ACC112 (cell line): ENCODE data around the gene FAM25G.
A peak's percentile ranks its signal among the peaks of the same experiment; 100 is the strongest.
"Not testable (repeated sequence)": the region's sequence is repeated elsewhere in the genome, so short reads cannot be mapped to it uniquely, and the experiment has no call there.

Source experiments
- H2AFZ ChIP-seq: fragments of 200-600 bp; sonication (generic); one replicate; pipeline ENCODE4 v1.6.0; 2017; ENCODE audit warnings: antibody characterized with exemption, low read length; ENCODE audit not compliant: unreplicated experiment
- H3K27ac ChIP-seq: fragments of 200-600 bp; sonication (generic); 2 replicates; pipeline ENCODE4 v1.5.1; 2014; ENCODE audit warnings: low read depth, mild to moderate bottlenecking, antibody characterized with exemption, low read length, moderate library complexity
- H3K27me3 ChIP-seq: fragments of 200-600 bp; sonication (generic); 2 replicates; pipeline ENCODE4 v1.6.1; 2014; ENCODE audit warnings: mild to moderate bottlenecking, antibody characterized with exemption, low read length, moderate library complexity, mixed read lengths; ENCODE audit not compliant: insufficient read depth
- H3K36me3 ChIP-seq: fragments of 200-600 bp; sonication (generic); 2 replicates; pipeline ENCODE4 v1.6.1; 2016; ENCODE audit warnings: mild to moderate bottlenecking, antibody characterized with exemption, low read length, moderate library complexity, mixed read lengths; ENCODE audit not compliant: insufficient read depth
- H3K4me1 ChIP-seq: fragments of 200-600 bp; sonication (generic); one replicate; pipeline ENCODE4 v1.6.1; 2016; ENCODE audit warnings: low read length, mixed read lengths; ENCODE audit not compliant: insufficient read depth, unreplicated experiment, control insufficient read depth
- H3K4me3 ChIP-seq: fragments of 200-600 bp; sonication (generic); 2 replicates; pipeline ENCODE4 v1.5.1; 2014; ENCODE audit warnings: mild to moderate bottlenecking, low read depth, low read length
- H3K79me2 ChIP-seq: fragments of 200-600 bp; sonication (generic); one replicate; pipeline ENCODE4 v1.6.0; 2016; ENCODE audit warnings: low read length; ENCODE audit not compliant: control insufficient read depth, unreplicated experiment, insufficient read depth

Gene FAM25G

DNA sequence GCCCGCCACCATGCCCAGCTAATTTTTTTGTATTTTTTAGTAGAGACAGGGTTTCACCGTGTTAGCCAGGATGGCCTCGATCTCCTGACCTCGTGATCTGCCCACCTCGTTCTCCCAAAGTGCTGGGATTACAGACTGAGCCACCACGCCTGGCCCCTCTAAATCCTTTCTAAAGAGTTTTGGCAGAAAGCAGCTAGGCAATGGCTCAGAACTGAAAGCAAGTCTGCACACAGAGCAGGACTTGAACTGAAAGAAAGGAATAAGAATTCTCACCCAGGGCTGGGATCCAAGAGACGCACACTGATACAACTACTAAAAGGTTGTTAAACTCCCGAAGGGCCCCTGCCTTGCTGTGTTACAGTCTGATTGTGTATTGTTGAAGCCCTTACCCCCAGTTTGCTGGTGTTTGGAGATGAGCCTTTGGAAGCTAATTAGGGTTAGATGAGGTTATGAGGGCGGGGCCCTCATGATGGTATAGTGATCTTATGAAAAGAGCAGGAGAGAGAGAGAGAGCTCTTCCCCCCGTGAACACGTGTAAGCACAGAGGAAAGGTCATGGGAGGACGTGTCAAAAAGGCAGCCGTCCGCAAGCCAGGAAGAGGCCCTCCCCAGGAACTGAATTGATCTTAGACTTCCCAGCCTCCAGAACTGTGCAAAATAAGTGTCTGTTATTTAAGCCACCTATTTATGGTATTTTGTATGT, 26.1 kb downstream of the FAM25G start:
- not testable (repeated sequence) for H3K4me3 ChIP-seq, H3K27ac ChIP-seq, H3K36me3 ChIP-seq, H3K79me2 ChIP-seq, H3K4me1 ChIP-seq, H2AFZ ChIP-seq, H3K27me3 ChIP-seq

DNA sequence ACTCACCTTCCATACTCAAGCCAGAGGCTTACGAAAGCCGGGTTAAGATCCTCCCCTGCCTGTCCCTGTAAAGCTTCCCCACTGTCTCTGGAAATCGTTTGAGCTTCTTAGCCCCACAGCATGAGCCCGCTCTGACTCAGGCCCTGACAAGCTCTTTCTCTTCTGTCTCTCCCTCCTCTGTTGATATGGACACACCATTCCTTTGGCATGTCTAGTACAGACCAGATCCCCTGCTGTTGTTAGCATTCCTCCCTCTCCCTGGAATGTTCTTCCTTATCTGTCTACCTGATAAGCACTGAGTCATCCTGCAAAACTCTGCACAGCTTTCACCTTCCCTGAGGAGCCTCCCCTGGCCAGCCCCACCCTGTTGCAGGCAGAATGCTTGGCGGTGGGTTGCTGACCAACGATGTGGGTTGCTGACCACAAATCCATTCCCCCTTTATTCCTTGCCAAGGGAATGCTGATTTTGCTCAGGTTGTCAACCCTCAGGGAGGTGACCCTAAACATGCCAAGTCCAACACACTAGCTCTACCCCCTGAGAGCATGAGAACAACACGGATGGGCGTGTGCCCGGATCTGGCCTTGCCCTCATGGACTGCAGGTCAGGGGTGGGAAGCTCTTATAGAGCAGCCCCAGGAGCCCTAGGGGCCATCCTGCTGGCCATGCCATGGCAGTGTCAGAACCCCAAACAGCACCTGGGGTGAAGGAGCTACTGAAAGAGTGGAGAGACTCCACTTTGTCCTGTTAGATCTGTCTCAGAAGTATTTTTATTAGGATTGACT, 28.7 kb downstream of the FAM25G start:
- not testable (repeated sequence) for H3K79me2 ChIP-seq, H3K27ac ChIP-seq, H3K4me3 ChIP-seq, H2AFZ ChIP-seq, H3K27me3 ChIP-seq, H3K36me3 ChIP-seq
- H3K4me1 ChIP-seq: peaks cover 14% of the 10 kb centered on the region

DNA sequence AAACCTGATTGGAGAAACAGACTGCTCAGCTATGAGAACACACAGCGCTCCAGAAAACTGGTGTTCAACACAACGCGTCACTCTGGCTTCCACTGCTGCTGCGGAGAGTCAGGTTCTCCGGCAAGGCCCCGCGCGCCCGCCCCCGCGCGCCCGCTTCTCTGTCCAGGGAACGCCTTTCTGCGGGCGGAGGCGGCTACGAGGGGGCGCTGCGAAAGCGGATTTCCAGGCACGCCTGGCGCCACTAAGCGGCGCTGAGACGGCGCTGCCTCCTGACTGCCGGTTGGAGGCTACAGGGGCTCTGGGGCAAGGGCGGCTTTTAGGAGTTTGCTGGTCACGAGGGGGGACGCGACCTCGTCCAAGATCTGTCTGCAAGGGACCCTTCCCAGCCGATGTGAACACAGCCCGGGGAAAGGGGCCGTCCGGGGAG, 30.2 kb downstream of the FAM25G start:
- Histone ChIP-seq H3K27ac (peak overlapping the region; percentile 34; the same call in 1 of the 2 replicates), H3K4me1 (peaks cover 14% of the 10 kb centered on the region), H2AFZ (peak overlapping the region; percentile 50), H3K4me3 (peak overlapping the region; percentile 61)
- H3K36me3 ChIP-seq, H3K79me2 ChIP-seq, H3K27me3 ChIP-seq: not testable (repeated sequence)

DNA sequence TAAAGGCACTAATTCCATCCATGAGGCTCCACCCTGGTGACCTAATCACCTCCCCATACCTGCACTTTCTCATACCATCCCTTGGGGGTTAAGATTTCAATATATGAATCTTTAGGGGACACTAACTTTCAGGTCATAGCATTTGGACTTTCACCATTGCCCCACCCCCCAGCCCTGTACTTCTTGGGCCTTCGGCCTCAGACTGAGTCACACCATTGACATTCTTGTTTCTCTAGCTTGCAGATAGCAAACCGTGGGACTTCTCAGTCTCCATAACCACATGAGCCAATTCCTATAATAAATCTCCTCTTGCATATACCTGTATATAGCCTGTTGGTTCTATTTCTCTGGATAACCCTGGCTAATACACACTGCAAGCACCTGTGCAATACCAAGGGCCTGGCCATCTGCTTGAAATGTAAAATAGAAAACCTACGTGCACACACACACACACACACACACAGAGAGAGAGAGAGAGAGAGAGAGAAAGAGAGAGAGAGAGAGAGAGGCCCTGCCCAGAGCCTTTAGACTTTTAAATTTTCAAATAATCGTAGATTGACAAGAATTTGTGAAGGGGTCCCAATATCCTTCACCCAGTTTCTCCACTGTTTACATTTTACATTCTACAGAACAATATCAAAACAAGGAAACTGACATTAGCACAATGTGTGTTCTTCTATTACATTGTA, 32.9 kb downstream of the FAM25G start:
- Histone ChIP-seq H3K27me3 (no peaks in the 10 kb centered on the region), H3K27ac (peak overlapping the region; percentile 10; the same call in 1 of the 2 replicates), H3K79me2 (no peaks in the 10 kb centered on the region), H3K4me3 (no peak overlapping the region), H3K36me3 (no peaks in the 10 kb centered on the region), H3K4me1 (peaks cover 14% of the 10 kb centered on the region), H2AFZ (peak overlapping the region; percentile 28)

DNA sequence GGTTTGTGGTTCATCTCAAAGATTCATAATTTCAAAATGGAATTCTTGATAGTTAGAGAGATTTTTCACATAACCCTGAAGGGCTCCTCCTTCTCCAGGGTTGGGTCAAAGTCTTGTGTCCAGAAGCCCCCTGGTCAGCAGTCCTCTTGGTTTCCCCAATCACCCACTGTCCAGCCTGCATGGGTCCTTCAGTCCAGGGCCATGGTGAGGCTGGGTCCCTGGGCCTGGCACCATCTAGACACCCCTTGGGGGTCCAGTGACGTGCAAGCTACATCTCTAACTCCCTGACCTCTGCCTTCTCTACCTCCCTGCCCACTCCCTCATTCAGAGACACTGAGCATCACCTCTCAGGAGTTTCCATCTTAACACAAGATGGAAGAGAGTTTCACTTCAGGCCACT, 33.7 kb downstream of the FAM25G start:
- H3K4me1 ChIP-seq: peaks cover 14% of the 10 kb centered on the region
- no peaks in the 10 kb centered on the region for H3K79me2 ChIP-seq
- H3K4me3 ChIP-seq: no peak overlapping the region
- peak overlapping the region; percentile 28 for H2AFZ ChIP-seq
- no peak overlapping the region for H3K27ac ChIP-seq
- no peaks in the 10 kb centered on the region for H3K27me3 ChIP-seq
- H3K36me3 ChIP-seq: no peaks in the 10 kb centered on the region

DNA sequence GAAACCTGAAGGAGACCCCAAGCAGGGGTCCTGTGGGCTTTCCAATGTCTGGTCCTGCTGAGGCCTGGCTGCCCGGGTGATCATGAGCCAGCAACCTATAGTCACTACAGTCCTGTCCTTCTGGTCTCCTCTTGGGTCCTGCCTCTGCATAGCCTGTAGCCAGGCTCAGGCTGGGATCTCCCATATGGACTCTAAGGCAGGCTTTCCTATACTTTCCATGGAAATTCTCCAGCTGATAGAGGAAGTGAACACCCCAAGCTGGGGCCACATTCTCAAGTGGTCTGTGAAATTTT, 34.0 kb downstream of the FAM25G start:
- H3K4me1 ChIP-seq: peaks cover 14% of the 10 kb centered on the region
- H3K79me2 ChIP-seq: no peaks in the 10 kb centered on the region
- H3K4me3 ChIP-seq: no peak overlapping the region
- no peak overlapping the region for H2AFZ ChIP-seq
- no peak overlapping the region for H3K27ac ChIP-seq
- H3K27me3 ChIP-seq: no peaks in the 10 kb centered on the region
- H3K36me3 ChIP-seq: no peaks in the 10 kb centered on the region

DNA sequence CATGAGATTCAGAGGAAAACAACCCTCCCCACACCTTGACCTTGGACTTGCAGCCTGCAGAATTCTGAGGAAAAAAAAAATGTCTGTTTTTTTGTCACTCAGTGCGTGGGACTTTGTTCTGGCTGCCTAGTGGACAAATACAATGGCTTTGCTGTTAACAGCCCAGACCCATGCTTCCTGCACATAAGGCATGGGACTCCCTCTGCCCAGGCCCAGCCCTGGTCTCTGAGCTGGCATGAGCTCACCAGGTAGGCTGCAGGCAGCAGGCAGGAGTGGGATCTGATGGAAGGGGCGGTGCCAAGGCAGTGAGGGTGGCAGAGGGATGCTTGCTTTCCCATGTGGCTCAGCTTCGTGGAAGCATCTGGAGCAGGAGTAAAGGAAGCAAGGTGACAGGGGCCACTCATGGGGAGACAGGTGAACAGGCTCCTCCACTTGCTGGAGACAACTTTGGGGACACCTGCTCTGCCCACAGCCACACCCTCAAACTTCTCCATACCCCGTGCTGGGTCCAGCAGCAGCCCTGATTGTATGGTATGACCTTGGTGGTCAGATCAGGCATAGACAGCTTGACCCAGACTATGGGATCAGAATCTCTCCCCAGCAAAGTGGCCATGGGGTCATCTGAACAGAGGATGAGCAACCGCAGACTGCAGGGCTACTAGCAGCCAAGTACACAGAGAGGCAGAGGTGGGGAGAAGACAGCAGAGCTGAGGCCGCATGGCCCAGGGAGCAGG, 34.5 kb downstream of the FAM25G start:
- no peak overlapping the region for H3K4me3 ChIP-seq
- no peaks in the 10 kb centered on the region for H3K27me3 ChIP-seq
- no peak overlapping the region for H2AFZ ChIP-seq
- H3K36me3 ChIP-seq: no peaks in the 10 kb centered on the region
- H3K79me2 ChIP-seq: no peaks in the 10 kb centered on the region
- peaks cover 14% of the 10 kb centered on the region for H3K4me1 ChIP-seq
- no peak overlapping the region for H3K27ac ChIP-seq

DNA sequence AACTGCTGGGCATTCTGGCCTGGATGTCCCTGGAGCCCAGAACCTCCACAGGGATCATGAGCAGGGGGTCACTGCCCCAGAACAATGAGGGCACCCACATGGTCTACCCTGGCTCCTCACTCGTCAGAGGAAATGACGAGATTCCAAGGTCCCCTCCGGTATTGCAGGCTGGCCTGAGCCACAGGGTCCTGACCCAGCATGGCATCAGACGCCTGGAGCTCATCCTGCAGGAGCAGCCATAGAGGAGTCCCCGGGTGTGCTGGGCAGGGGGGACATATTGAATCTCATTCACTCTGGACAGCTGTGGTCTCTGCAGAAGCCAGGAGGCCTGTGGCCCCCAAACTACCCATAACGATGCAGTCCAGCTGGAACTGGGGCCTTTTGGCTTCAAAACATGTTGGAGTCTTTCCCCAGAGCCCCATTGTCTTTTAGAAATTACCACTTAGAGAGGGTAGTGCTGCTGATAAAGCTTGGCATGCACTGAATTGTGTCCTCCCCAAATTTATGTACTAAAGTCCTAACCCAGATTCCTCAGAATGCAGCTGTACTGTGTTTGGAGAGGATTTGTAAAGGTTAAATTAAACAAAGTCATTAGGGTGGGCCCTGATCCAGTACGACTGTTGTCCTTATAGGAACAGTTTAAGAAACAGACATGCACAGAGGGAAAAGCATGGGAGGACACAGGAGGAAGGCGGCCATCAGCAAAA, 35.3 kb downstream of the FAM25G start:
- Histone ChIP-seq H3K36me3 (no peaks in the 10 kb centered on the region), H3K4me1 (peaks cover 14% of the 10 kb centered on the region), H3K4me3 (no peak overlapping the region), H3K27me3 (no peaks in the 10 kb centered on the region), H3K27ac (no peak overlapping the region), H3K79me2 (no peaks in the 10 kb centered on the region), H2AFZ (no peak overlapping the region)

DNA sequence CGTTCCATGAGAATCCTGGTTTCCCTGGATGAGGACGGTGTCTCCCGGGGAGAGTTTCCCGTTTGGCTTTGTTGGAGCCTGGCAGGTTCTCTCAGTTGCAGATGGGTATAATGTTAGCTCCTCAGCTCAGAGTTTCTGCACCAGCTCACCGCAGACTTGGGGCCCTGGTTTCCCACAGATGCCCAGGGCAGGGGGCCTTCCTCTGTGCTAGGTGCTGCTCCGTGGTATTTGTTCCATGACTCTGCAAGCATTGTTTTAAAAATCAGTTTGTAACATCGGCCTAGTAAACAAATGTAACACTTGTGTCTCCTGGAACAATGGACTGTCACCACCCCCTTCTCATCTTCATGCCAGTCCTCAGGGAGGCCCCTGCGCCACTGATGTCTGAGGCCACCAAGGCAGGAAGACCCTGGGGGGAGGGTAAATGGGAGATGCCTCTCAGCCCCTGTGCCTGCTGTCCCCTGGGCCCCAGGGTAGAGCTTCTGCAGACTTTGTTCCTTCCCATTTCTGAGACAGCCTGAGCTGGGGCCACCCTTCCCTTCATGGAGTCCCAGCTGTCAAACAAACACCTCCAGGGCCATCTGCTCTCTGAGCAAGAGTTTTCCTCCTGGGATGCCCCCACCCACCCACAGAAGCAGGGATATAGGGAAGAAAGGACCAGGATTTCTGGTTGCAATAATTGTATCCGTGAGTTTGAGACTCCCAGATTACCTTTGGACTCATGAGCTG, 36.0 kb downstream of the FAM25G start:
- not testable (repeated sequence) for H3K79me2 ChIP-seq, H3K27ac ChIP-seq, H3K4me3 ChIP-seq, H3K27me3 ChIP-seq, H2AFZ ChIP-seq, H3K36me3 ChIP-seq
- H3K4me1 ChIP-seq: peaks cover 12% of the 10 kb centered on the region

DNA sequence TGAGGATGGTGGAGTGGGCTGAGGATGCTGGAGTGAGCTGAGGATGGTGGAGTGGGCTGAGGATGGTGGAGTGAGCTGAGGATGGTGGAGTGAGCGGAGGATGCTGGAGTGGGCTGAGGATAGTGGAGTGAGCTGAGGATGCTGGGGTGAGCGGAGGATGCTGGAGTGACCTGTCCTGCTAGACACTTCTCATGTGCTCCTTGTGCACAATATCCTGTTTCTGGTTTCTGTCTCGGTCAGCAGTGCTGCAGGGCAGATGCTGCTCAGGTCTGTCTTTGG, 36.8 kb downstream of the FAM25G start:
- Histone ChIP-seq H3K79me2 (no peaks in the 10 kb centered on the region), H3K36me3 (no peaks in the 10 kb centered on the region), H3K4me3 (no peak overlapping the region), H3K27me3 (no peaks in the 10 kb centered on the region), H2AFZ (no peak overlapping the region), H3K4me1 (peaks cover 12% of the 10 kb centered on the region), H3K27ac (no peak overlapping the region)
